ENCODE results near the gene BCL11B.

Gene BCL11B

GRCh38 chr14:99264691-99265450 lies 7.1 kb downstream of the BCL11B start:
- no peak overlapping the region for H3K4me3 ChIP-seq (ENCODE audit: low read depth, low read length)
- DNase-seq (ENCODE audit: low read depth): no peak
- TF ChIP-seq CTCF (IDR thresholded peaks at IDR 0.05; ENCODE audit: low read depth, low read length, missing control alignments): no peak
- in situ Hi-C loops (cut with HindIII; ENCODE audit: low sequenced_read_pairs): no loop called here

GRCh38 chr14:99263564-99264330 lies 8.2 kb downstream of the BCL11B start:
- H3K4me3 ChIP-seq (ENCODE audit: low read depth, low read length): no peak overlapping the region
- DNase-seq (ENCODE audit: low read depth): no peak
- in situ Hi-C loops (cut with HindIII; ENCODE audit: low sequenced_read_pairs): no loop called here
- no peak for TF ChIP-seq CTCF (IDR thresholded peaks at IDR 0.05; ENCODE audit: low read depth, low read length, missing control alignments)

GRCh38 chr14:99262977-99263448 lies 9.0 kb downstream of the BCL11B start:
- no peak for TF ChIP-seq CTCF (IDR thresholded peaks at IDR 0.05; ENCODE audit: low read depth, low read length, missing control alignments)
- no peak for DNase-seq (ENCODE audit: low read depth)
- H3K4me3 ChIP-seq (ENCODE audit: low read depth, low read length): no peak overlapping the region
- in situ Hi-C loops (cut with HindIII; ENCODE audit: low sequenced_read_pairs): no loop called here

GRCh38 chr14:99261912-99262787 lies 9.8 kb downstream of the BCL11B start:
- in situ Hi-C loops (cut with HindIII; ENCODE audit: low sequenced_read_pairs): no loop called here
- TF ChIP-seq CTCF (IDR thresholded peaks at IDR 0.05; ENCODE audit: low read depth, low read length, missing control alignments): no peak
- no peak overlapping the region for H3K4me3 ChIP-seq (ENCODE audit: low read depth, low read length)
- no peak for DNase-seq (ENCODE audit: low read depth)

- DNase-seq (ENCODE audit: low read depth): no peak
- H3K4me3 ChIP-seq (ENCODE audit: low read depth, low read length): no peak overlapping the region
- in situ Hi-C loops (cut with HindIII; ENCODE audit: low sequenced_read_pairs): no loop called here
- TF ChIP-seq CTCF (IDR thresholded peaks at IDR 0.05; ENCODE audit: low read depth, low read length, missing control alignments): no peak
These were observed 11.1 kb downstream of the BCL11B start for GRCh38 chr14:99260587-99261551.
